Measurements from ENCODE around the gene FAM24B.

FAM24B gene

GRCh38 chr10:122821808-122822207, 57.6 kb downstream of the FAM24B start:
- DNase-seq = no peak

GRCh38 chr10:122815458-122815857, 63.9 kb downstream of the FAM24B start:
- no peak for DNase-seq

GRCh38 chr10:122814493-122814892, 64.9 kb downstream of the FAM24B start:
- no peak for DNase-seq

- no peak for DNase-seq
Measured at GRCh38 chr10:122812751-122813150, 66.6 kb downstream of the FAM24B start.

GRCh38 chr10:122802282-122802681, 77.1 kb downstream of the FAM24B start:
- DNase-seq = no peak
